ENCODE data around the gene EDC3. TPM values are rescaled to one million over a fixed set of nuclear protein-coding genes. Genes with fewer than 3 reads are reported as not detected.

Gene EDC3
- polyA plus RNA-seq, 1 donor from 2014 or later, result 12.9 TPM

- no peak overlapping the region for H3K4me3 ChIP-seq (ENCODE audit: low read length)
- H3K27ac ChIP-seq (ENCODE audit: low read length), result no peak overlapping the region
- TF ChIP-seq TAF1 (IDR thresholded peaks at IDR 0.05; ENCODE audit: low read depth) (no peak), SMC3 (conservative IDR thresholded peaks at IDR 0.05; ENCODE audit: poor library complexity) (no peak), CTCF (IDR thresholded peaks at IDR 0.05; ENCODE audit: poor library complexity, severe bottlenecking) (no peak), EP300 (conservative IDR thresholded peaks at IDR 0.05; ENCODE audit: poor library complexity, severe bottlenecking) (no peak), MXI1 (conservative IDR thresholded peaks at IDR 0.05; ENCODE audit: poor library complexity, severe bottlenecking) (no peak)
- TF ChIP-seq, protein P1, sequence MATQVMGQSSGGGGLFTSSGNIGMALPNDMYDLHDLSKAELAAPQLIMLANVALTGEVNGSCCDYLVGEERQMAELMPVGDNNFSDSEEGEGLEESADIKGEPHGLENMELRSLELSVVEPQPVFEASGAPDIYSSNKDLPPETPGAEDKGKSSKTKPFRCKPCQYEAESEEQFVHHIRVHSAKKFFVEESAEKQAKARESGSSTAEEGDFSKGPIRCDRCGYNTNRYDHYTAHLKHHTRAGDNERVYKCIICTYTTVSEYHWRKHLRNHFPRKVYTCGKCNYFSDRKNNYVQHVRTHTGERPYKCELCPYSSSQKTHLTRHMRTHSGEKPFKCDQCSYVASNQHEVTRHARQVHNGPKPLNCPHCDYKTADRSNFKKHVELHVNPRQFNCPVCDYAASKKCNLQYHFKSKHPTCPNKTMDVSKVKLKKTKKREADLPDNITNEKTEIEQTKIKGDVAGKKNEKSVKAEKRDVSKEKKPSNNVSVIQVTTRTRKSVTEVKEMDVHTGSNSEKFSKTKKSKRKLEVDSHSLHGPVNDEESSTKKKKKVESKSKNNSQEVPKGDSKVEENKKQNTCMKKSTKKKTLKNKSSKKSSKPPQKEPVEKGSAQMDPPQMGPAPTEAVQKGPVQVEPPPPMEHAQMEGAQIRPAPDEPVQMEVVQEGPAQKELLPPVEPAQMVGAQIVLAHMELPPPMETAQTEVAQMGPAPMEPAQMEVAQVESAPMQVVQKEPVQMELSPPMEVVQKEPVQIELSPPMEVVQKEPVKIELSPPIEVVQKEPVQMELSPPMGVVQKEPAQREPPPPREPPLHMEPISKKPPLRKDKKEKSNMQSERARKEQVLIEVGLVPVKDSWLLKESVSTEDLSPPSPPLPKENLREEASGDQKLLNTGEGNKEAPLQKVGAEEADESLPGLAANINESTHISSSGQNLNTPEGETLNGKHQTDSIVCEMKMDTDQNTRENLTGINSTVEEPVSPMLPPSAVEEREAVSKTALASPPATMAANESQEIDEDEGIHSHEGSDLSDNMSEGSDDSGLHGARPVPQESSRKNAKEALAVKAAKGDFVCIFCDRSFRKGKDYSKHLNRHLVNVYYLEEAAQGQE (IDR thresholded peaks at IDR 0.05; ENCODE audit: borderline replicate concordance), result no peak
- H3K9me2 ChIP-seq (ENCODE audit: insufficient read depth, low read length), result no peaks in the 10 kb centered on the region
- H4K20me1 ChIP-seq (ENCODE audit: insufficient read depth), result no peaks in the 10 kb centered on the region
- H3K36me3 ChIP-seq (ENCODE audit: insufficient read depth, low read length), result no peaks in the 10 kb centered on the region
- H3K79me2 ChIP-seq (replicated peaks; ENCODE audit: insufficient read depth, low read length), result no peaks in the 10 kb centered on the region
- H2AFZ ChIP-seq (ENCODE audit: low read depth, low read length), result no peak overlapping the region
- no peaks in the 10 kb centered on the region for H3F3A ChIP-seq (ENCODE audit: insufficient read depth, low read length, poor library complexity, severe bottlenecking)
- no peak overlapping the region for H3K4me2 ChIP-seq (ENCODE audit: low read length)
- H3K27me3 ChIP-seq (ENCODE audit: insufficient read depth, low read depth, low read length), result no peaks in the 10 kb centered on the region
- H3K9me3 ChIP-seq (ENCODE audit: low read length), result no peaks in the 10 kb centered on the region
- H3K9ac ChIP-seq (ENCODE audit: low read length), result no peak overlapping the region
Observed at GRCh38 chr15:74716651-74717050, 20.8 kb upstream of the EDC3 start.

GRCh38 chr15:74712311-74712710, 16.5 kb upstream of the EDC3 start:
- TF ChIP-seq CTCF (IDR thresholded peaks at IDR 0.05; ENCODE audit: poor library complexity, severe bottlenecking) (no peak), RAD21 (conservative IDR thresholded peaks at IDR 0.05) (no peak), SMC3 (conservative IDR thresholded peaks at IDR 0.05; ENCODE audit: poor library complexity) (no peak), EZH2 (IDR thresholded peaks at IDR 0.05; ENCODE audit: borderline replicate concordance, insufficient read depth, low read length, poor library complexity, severe bottlenecking) (no peak), TAF1 (IDR thresholded peaks at IDR 0.05; ENCODE audit: low read depth) (no peak), EP300 (conservative IDR thresholded peaks at IDR 0.05; ENCODE audit: poor library complexity, severe bottlenecking) (no peak), MXI1 (conservative IDR thresholded peaks at IDR 0.05; ENCODE audit: poor library complexity, severe bottlenecking) (no peak), POLR2AphosphoS5 (IDR thresholded peaks at IDR 0.05) (no peak)
- H2AFZ ChIP-seq (ENCODE audit: low read depth, low read length), result no peak overlapping the region
- H3K27me3 ChIP-seq (ENCODE audit: insufficient read depth, low read depth, low read length), result peaks cover 9% of the 10 kb centered on the region
- H3K27ac ChIP-seq (ENCODE audit: low read length), result no peak overlapping the region
- H3K4me3 ChIP-seq (ENCODE audit: low read length), result no peak overlapping the region
- H3K9me2 ChIP-seq (ENCODE audit: insufficient read depth, low read length), result no peaks in the 10 kb centered on the region
- no peaks in the 10 kb centered on the region for H3F3A ChIP-seq (ENCODE audit: insufficient read depth, low read length, poor library complexity, severe bottlenecking)
- no peaks in the 10 kb centered on the region for H3K36me3 ChIP-seq (ENCODE audit: insufficient read depth, low read length)
- H4K20me1 ChIP-seq (ENCODE audit: insufficient read depth), result no peaks in the 10 kb centered on the region
- no peak overlapping the region for H3K4me2 ChIP-seq (ENCODE audit: low read length)
- no peaks in the 10 kb centered on the region for H3K9me3 ChIP-seq (ENCODE audit: low read length)
- H3K9ac ChIP-seq (ENCODE audit: low read length), result no peak overlapping the region
- H3K79me2 ChIP-seq (replicated peaks; ENCODE audit: insufficient read depth, low read length), result no peaks in the 10 kb centered on the region

All from neural cell (in vitro differentiated cells).